GM12801 (cell line): ENCODE data around the gene THBD.

Experiments used
- TF ChIP-seq, protein P1 (sequence below): IDR thresholded peaks from one replicate; pipeline ENCODE4 v1.5.1; 2011; ENCODE audit warnings: control low read depth; ENCODE audit not compliant: insufficient read length; ENCODE audit errors: extremely low read depth

THBD gene

DNA sequence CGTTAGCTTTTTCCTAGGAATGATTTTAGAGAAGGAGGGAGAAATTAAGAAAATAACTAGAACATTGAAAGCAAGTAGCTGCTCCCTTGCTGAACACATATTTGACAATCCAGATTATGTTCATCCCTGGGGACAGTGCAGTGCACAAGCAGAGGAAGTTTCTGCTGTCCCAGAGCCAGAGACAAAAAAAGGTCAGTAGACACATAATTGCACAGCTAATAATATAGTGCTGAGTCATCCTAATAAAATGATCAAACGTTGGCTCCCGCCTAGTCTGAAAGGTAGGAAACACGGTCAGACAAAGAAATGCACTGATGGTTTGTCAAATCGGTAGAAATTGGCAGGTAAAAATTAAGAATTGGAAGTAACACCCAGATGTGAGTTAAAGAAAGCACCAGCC, 36.0 kb downstream of the THBD start:
- TF ChIP-seq, protein P1, sequence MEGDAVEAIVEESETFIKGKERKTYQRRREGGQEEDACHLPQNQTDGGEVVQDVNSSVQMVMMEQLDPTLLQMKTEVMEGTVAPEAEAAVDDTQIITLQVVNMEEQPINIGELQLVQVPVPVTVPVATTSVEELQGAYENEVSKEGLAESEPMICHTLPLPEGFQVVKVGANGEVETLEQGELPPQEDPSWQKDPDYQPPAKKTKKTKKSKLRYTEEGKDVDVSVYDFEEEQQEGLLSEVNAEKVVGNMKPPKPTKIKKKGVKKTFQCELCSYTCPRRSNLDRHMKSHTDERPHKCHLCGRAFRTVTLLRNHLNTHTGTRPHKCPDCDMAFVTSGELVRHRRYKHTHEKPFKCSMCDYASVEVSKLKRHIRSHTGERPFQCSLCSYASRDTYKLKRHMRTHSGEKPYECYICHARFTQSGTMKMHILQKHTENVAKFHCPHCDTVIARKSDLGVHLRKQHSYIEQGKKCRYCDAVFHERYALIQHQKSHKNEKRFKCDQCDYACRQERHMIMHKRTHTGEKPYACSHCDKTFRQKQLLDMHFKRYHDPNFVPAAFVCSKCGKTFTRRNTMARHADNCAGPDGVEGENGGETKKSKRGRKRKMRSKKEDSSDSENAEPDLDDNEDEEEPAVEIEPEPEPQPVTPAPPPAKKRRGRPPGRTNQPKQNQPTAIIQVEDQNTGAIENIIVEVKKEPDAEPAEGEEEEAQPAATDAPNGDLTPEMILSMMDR: no peak

DNA sequence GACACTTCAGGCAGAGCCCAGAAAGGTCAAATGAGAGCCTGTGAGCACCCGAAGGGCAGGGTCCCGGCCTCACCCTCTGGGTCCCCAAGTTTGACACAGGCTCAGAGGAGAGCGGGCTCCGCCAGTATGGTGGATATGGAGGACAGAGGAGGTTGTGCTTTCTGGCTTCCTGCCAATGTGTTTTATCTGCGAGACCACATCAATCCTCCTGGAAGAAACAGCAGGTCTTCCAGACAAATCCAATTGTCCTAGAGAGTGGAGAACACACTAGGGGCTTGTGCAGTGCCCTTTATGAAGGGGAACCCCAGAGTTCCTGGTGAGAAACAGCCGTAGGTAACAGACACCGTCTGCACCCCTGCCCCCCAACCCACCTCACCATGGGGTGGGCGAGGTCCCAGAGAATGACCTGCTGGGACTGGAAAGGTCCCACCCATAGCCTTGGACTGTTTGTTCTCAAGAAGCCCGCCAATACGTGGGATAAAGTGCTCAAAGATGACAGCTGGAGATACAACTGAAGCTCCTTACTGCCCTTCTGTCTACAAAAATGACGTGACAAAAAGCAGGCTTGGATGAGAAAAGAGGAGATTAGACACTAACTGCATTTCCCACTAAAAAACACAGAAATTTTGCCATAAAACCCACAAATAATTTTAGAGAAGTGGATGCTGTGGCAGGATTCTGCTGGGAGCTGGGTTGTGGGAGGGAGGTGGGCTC, 38.3 kb downstream of the THBD start:
- TF ChIP-seq, protein P1: no peak

- TF ChIP-seq, protein P1: no peak
Measured at GRCh38 chr20:23010096-23010495, 39.4 kb downstream of the THBD start.

- TF ChIP-seq, protein P1: no peak
Measured at GRCh38 chr20:23009636-23010035, 39.8 kb downstream of the THBD start.

GRCh38 chr20:23008667-23009066, 40.8 kb downstream of the THBD start:
- TF ChIP-seq, protein P1: no peak

GRCh38 chr20:23007886-23008655, 41.4 kb downstream of the THBD start:
- TF ChIP-seq, protein P1: no peak

- TF ChIP-seq, protein P1: no peak
Measured at GRCh38 chr20:23007462-23007861, 42.0 kb downstream of the THBD start.
